Measurements from ENCODE around the gene ARID3B.

The ARID3B gene

GRCh38 chr15:74613089-74613952 lies 72.3 kb downstream of the ARID3B start:
- H3K36me3 ChIP-seq (ENCODE audit: control insufficient read depth, insufficient read depth, low read length) = peaks cover 11% of the 10 kb centered on the region
- H3K4me1 ChIP-seq (ENCODE audit: control insufficient read depth, insufficient read depth, low read length, poor library complexity, severe bottlenecking) = peaks cover 30% of the 10 kb centered on the region
- H3K4me3 ChIP-seq (ENCODE audit: extremely low read depth, insufficient read depth, low read length, poor library complexity, severe bottlenecking) = no peak overlapping the region
- 89 to 100% methylated on average over 1 to 4 of the region's 6 CpGs for WGBS, 2 experiments (ENCODE audit: insufficient coverage in 2 of 2)
- no peaks in the 10 kb centered on the region for H3K9me3 ChIP-seq (ENCODE audit: control insufficient read depth, low read length)
- H3K27ac ChIP-seq (ENCODE audit: low read depth, low read length, severe bottlenecking) = no peak overlapping the region

DNA sequence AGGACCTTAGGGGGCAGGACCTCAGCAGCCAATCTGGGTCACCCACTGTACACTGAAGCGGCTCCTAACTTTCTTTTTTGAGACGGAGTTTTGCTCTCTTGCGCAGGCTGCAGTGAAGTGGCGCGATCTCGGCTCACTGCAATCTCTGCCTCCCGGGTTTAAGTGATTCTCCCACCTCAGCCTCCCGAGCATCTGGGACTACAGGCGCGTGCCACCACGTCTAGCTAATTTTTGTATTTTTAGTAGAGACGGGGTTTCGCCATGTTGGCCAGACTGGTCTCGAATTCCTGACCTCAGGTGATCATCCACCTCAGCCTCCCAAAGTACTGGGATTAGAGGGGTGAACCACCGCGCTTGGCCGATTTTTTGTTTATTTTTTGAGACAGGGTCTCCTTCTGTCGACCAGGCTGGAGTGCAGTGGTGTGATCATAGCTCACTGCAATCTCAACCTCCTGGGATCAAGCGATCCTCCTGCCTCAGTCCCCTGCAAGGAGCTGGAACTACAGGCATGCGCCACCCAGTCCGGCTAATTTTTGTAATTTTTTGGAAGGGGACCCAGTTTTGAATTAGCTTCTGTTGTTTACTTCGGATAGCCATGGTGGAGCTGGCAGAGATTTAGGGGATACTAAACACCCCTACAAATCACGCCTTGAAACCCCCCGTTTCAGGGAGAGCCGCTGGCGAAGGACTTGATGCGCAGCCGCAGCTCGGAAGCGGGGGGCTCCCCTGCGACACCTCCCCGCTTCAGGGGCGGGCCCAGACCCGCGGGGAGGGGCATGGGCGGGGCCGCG lies 73.1 kb downstream of the ARID3B start:
- Histone ChIP-seq H3K27ac (ENCODE audit: low read depth, low read length, severe bottlenecking) (peak overlapping the region; percentile 18), H3K4me3 (ENCODE audit: extremely low read depth, insufficient read depth, low read length, poor library complexity, severe bottlenecking) (peak overlapping the region; percentile 100), H3K36me3 (ENCODE audit: control insufficient read depth, insufficient read depth, low read length) (peaks cover 16% of the 10 kb centered on the region), H3K4me1 (ENCODE audit: control insufficient read depth, insufficient read depth, low read length, poor library complexity, severe bottlenecking) (peaks cover 32% of the 10 kb centered on the region), H3K9me3 (ENCODE audit: control insufficient read depth, low read length) (no peaks in the 10 kb centered on the region)
- WGBS, 2 experiments (ENCODE audit: insufficient coverage in 2 of 2) = 41 to 69% methylated on average over 24 of the region's 38 CpGs

GRCh38 chr15:74614744-74615507 lies 73.9 kb downstream of the ARID3B start:
- H3K36me3 ChIP-seq (ENCODE audit: control insufficient read depth, insufficient read depth, low read length) = peaks cover 24% of the 10 kb centered on the region
- peaks cover 31% of the 10 kb centered on the region for H3K4me1 ChIP-seq (ENCODE audit: control insufficient read depth, insufficient read depth, low read length, poor library complexity, severe bottlenecking)
- no peaks in the 10 kb centered on the region for H3K9me3 ChIP-seq (ENCODE audit: control insufficient read depth, low read length)
- peak overlapping the region; percentile 100 for H3K4me3 ChIP-seq (ENCODE audit: extremely low read depth, insufficient read depth, low read length, poor library complexity, severe bottlenecking)
- peak overlapping the region; percentile 95 for H3K27ac ChIP-seq (ENCODE audit: low read depth, low read length, severe bottlenecking)
- WGBS, 2 experiments (ENCODE audit: insufficient coverage in 2 of 2) = 1% methylated on average over 54 to 66 of the region's 76 CpGs

GRCh38 chr15:74615508-74616365 lies 74.7 kb downstream of the ARID3B start, which contains the start of gene CLK3:
Gene CLK3, plus strand, starts transcription at chr15:74615836. Its CDS starts 3,361 bp downstream, at chr15:74619197.
- H3K4me3 ChIP-seq (ENCODE audit: extremely low read depth, insufficient read depth, low read length, poor library complexity, severe bottlenecking) = peak within 1 kb of the TSS; percentile 100
- H3K4me1 ChIP-seq (ENCODE audit: control insufficient read depth, insufficient read depth, low read length, poor library complexity, severe bottlenecking) = peaks cover 24% of the 10 kb centered on the region
- 0 to 1% methylated on average over 45 to 58 of the region's 91 CpGs for WGBS, 2 experiments (ENCODE audit: insufficient coverage in 2 of 2)
- no peaks in the 10 kb centered on the region for H3K9me3 ChIP-seq (ENCODE audit: control insufficient read depth, low read length)
- peak within 1 kb of the TSS; percentile 95 for H3K27ac ChIP-seq (ENCODE audit: low read depth, low read length, severe bottlenecking)
- peaks cover 32% of the 10 kb centered on the region for H3K36me3 ChIP-seq (ENCODE audit: control insufficient read depth, insufficient read depth, low read length)

- peaks cover 24% of the 10 kb centered on the region for H3K4me1 ChIP-seq (ENCODE audit: control insufficient read depth, insufficient read depth, low read length, poor library complexity, severe bottlenecking)
- 19 to 20% methylated on average over 10 to 14 of the region's 18 CpGs for WGBS, 2 experiments (ENCODE audit: insufficient coverage in 2 of 2)
- peaks cover 39% of the 10 kb centered on the region for H3K36me3 ChIP-seq (ENCODE audit: control insufficient read depth, insufficient read depth, low read length)
- H3K4me3 ChIP-seq (ENCODE audit: extremely low read depth, insufficient read depth, low read length, poor library complexity, severe bottlenecking) = peak overlapping the region; percentile 100
- no peaks in the 10 kb centered on the region for H3K9me3 ChIP-seq (ENCODE audit: control insufficient read depth, low read length)
- peak overlapping the region; percentile 95 for H3K27ac ChIP-seq (ENCODE audit: low read depth, low read length, severe bottlenecking)
Measured at GRCh38 chr15:74616366-74616939, 75.4 kb downstream of the ARID3B start.

DNA sequence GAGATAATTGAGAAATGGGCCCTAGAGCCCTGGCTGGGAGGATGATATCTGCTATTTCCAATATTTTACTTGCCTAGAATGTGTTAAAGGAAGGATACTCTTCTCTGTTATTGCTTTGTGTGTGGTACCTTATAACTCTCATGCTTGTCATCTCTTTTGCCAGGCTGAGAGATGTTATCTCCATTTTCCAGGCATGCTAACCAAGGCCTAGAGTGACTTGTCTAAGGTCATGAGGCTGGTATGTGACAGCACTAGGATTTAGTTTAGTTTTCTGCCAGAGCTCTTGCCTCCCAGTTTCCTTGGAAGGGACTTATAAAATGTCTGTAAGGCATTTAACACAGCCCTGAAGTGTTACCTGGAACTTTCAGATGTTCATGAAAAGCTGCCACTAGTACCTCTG lies 76.0 kb downstream of the ARID3B start:
- H3K9me3 ChIP-seq (ENCODE audit: control insufficient read depth, low read length) = no peaks in the 10 kb centered on the region
- peaks cover 45% of the 10 kb centered on the region for H3K36me3 ChIP-seq (ENCODE audit: control insufficient read depth, insufficient read depth, low read length)
- peaks cover 24% of the 10 kb centered on the region for H3K4me1 ChIP-seq (ENCODE audit: control insufficient read depth, insufficient read depth, low read length, poor library complexity, severe bottlenecking)
- no peak overlapping the region for H3K27ac ChIP-seq (ENCODE audit: low read depth, low read length, severe bottlenecking)
- peak overlapping the region; percentile 100 for H3K4me3 ChIP-seq (ENCODE audit: extremely low read depth, insufficient read depth, low read length, poor library complexity, severe bottlenecking)

- no peak overlapping the region for H3K4me3 ChIP-seq (ENCODE audit: extremely low read depth, insufficient read depth, low read length, poor library complexity, severe bottlenecking)
- 95 to 99% methylated on average over 13 to 15 of the region's 15 CpGs for WGBS, 2 experiments (ENCODE audit: insufficient coverage in 2 of 2)
- no peaks in the 10 kb centered on the region for H3K9me3 ChIP-seq (ENCODE audit: control insufficient read depth, low read length)
- H3K36me3 ChIP-seq (ENCODE audit: control insufficient read depth, insufficient read depth, low read length) = peaks cover 65% of the 10 kb centered on the region
- H3K4me1 ChIP-seq (ENCODE audit: control insufficient read depth, insufficient read depth, low read length, poor library complexity, severe bottlenecking) = peaks cover 20% of the 10 kb centered on the region
- H3K27ac ChIP-seq (ENCODE audit: low read depth, low read length, severe bottlenecking) = no peak overlapping the region
Measured at GRCh38 chr15:74618841-74619596, 78.0 kb downstream of the ARID3B start.

DNA sequence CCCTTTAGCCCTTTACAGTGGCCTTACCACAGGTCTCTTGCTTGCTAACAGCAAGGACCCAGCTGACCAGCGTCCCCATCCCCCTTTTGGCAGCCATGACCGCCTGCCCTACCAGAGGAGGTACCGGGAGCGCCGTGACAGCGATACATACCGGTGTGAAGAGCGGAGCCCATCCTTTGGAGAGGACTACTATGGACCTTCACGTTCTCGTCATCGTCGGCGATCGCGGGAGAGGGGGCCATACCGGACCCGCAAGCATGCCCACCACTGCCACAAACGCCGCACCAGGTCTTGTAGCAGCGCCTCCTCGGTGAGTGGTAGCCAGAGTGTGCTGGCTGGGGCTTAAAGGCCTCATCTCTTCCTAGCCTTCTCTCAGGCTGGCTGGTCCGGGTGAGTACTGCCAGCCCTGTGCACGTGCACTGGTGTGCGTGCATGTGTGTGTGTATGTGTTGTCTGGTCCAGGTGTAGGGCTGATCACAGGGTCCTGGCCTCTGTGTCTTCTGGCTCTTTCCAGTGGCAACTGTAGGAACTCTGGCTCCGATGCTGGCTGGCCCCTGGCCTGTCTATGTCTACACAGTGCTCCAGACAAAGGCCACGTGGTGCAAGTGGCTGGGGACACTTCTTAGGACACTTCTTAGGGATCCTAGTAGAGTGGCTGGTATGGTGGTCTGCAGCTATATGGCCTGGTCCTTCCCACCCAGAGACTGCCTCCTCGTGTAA lies 79.1 kb downstream of the ARID3B start:
- H3K4me1 ChIP-seq (ENCODE audit: control insufficient read depth, insufficient read depth, low read length, poor library complexity, severe bottlenecking) = peaks cover 20% of the 10 kb centered on the region
- H3K4me3 ChIP-seq (ENCODE audit: extremely low read depth, insufficient read depth, low read length, poor library complexity, severe bottlenecking) = no peak overlapping the region
- H3K9me3 ChIP-seq (ENCODE audit: control insufficient read depth, low read length) = no peaks in the 10 kb centered on the region
- WGBS, 2 experiments (ENCODE audit: insufficient coverage in 2 of 2) = 95 to 98% methylated on average over 22 to 27 of the region's 27 CpGs
- peaks cover 76% of the 10 kb centered on the region for H3K36me3 ChIP-seq (ENCODE audit: control insufficient read depth, insufficient read depth, low read length)
- no peak overlapping the region for H3K27ac ChIP-seq (ENCODE audit: low read depth, low read length, severe bottlenecking)

Measured in mesodermal cell (in vitro differentiated cells).